ENCODE results near the gene UCHL1. TPM values are rescaled to one million over a fixed set of nuclear protein-coding genes. Genes with fewer than 3 reads are reported as not detected.

The UCHL1 gene
- total and polyA plus RNA-seq, 10 of the 15 experiments (the other 5 are each of a cell fraction or from before 2014, with no cell fraction given): 0.29 to 178 (median 125) TPM

DNA sequence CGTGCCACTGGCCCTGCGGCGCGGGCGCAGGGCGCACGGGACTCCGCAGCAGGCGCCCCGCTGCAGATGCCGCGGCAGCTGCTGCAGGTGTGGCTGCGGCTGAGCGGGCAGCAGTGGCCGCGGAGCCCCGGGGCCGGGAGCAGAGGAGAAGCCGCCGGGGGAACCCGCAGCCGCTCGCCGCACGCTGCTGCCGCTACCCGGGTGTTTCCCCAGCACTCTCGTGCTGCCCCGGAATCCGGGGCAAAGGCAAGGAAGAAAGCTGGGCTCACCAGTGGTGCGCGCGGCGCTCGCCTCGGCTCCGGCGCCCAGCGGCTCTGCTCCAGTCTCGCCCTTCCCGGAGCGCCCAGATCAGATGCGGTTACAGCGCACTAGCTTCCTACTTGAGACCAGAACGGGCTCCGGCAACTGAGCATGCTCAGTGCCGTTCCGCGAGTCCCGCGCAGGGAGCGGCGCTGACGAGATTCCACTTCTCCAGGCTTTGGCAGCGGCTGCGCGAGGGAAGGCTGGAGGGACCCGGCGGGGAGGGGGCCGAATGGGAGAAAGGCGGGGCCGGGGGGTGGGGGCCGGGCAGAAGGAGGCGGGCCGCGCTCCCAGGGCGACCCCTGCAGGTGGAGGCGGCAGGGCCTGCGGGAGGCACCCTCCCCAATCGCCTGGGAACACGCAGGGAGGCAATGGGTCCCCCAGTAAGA lies 42.4 kb upstream of the UCHL1 start, which contains the start of gene APBB2 (continued):
- no peak for TF ChIP-seq ZBED1 (IDR thresholded peaks at IDR 0.05; ENCODE audit: borderline replicate concordance)
- TF ChIP-seq NBN (IDR thresholded peaks at IDR 0.05): no peak
- no peak for TF ChIP-seq USF2 (IDR thresholded peaks at IDR 0.05; ENCODE audit: borderline replicate concordance, low read depth, low read length)
- TF ChIP-seq, protein P1, sequence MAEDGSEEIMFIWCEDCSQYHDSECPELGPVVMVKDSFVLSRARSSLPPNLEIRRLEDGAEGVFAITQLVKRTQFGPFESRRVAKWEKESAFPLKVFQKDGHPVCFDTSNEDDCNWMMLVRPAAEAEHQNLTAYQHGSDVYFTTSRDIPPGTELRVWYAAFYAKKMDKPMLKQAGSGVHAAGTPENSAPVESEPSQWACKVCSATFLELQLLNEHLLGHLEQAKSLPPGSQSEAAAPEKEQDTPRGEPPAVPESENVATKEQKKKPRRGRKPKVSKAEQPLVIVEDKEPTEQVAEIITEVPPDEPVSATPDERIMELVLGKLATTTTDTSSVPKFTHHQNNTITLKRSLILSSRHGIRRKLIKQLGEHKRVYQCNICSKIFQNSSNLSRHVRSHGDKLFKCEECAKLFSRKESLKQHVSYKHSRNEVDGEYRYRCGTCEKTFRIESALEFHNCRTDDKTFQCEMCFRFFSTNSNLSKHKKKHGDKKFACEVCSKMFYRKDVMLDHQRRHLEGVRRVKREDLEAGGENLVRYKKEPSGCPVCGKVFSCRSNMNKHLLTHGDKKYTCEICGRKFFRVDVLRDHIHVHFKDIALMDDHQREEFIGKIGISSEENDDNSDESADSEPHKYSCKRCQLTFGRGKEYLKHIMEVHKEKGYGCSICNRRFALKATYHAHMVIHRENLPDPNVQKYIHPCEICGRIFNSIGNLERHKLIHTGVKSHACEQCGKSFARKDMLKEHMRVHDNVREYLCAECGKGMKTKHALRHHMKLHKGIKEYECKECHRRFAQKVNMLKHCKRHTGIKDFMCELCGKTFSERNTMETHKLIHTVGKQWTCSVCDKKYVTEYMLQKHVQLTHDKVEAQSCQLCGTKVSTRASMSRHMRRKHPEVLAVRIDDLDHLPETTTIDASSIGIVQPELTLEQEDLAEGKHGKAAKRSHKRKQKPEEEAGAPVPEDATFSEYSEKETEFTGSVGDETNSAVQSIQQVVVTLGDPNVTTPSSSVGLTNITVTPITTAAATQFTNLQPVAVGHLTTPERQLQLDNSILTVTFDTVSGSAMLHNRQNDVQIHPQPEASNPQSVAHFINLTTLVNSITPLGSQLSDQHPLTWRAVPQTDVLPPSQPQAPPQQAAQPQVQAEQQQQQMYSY (CRISPR knock-in tag; IDR thresholded peaks at IDR 0.05): no peak
- TF ChIP-seq SMARCA5 (IDR thresholded peaks at IDR 0.05): no peak
- TF ChIP-seq EP300 (IDR thresholded peaks at IDR 0.05; ENCODE audit: borderline replicate concordance in 1 of 2, control insufficient read depth in 1 of 2, low read depth in 2 of 2, low read length in 2 of 2): no peak
- no peak for TF ChIP-seq MYC (IDR thresholded peaks at IDR 0.05; ENCODE audit: insufficient read depth, insufficient read length, insufficient replicate concordance, low read length, severe bottlenecking)
- no peak for TF ChIP-seq KDM1A (IDR thresholded peaks at IDR 0.05; ENCODE audit: borderline replicate concordance)
- no peak for TF ChIP-seq HDAC2 (IDR thresholded peaks at IDR 0.05)
- TF ChIP-seq, protein P2, sequence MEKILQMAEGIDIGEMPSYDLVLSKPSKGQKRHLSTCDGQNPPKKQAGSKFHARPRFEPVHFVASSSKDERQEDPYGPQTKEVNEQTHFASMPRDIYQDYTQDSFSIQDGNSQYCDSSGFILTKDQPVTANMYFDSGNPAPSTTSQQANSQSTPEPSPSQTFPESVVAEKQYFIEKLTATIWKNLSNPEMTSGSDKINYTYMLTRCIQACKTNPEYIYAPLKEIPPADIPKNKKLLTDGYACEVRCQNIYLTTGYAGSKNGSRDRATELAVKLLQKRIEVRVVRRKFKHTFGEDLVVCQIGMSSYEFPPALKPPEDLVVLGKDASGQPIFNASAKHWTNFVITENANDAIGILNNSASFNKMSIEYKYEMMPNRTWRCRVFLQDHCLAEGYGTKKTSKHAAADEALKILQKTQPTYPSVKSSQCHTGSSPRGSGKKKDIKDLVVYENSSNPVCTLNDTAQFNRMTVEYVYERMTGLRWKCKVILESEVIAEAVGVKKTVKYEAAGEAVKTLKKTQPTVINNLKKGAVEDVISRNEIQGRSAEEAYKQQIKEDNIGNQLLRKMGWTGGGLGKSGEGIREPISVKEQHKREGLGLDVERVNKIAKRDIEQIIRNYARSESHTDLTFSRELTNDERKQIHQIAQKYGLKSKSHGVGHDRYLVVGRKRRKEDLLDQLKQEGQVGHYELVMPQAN (conservative IDR thresholded peaks at IDR 0.05): peak; percentile 32; the same call in 1 of the 2 replicates
- no peak for TF ChIP-seq JUNB (IDR thresholded peaks at IDR 0.05)
- no peak for TF ChIP-seq ZNF274 (IDR thresholded peaks at IDR 0.05; ENCODE audit: insufficient read depth, insufficient read length)
- TF ChIP-seq, protein P3, sequence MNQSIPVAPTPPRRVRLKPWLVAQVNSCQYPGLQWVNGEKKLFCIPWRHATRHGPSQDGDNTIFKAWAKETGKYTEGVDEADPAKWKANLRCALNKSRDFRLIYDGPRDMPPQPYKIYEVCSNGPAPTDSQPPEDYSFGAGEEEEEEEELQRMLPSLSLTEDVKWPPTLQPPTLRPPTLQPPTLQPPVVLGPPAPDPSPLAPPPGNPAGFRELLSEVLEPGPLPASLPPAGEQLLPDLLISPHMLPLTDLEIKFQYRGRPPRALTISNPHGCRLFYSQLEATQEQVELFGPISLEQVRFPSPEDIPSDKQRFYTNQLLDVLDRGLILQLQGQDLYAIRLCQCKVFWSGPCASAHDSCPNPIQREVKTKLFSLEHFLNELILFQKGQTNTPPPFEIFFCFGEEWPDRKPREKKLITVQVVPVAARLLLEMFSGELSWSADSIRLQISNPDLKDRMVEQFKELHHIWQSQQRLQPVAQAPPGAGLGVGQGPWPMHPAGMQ (IDR thresholded peaks at IDR 0.05; ENCODE audit: borderline replicate concordance): no peak
- no peak for TF ChIP-seq MXI1 (IDR thresholded peaks at IDR 0.05; ENCODE audit: low read depth, low read length)
- no peak for TF ChIP-seq MEF2B (IDR thresholded peaks at IDR 0.05; ENCODE audit: partially characterized antibody, poor library complexity, severe bottlenecking)
- TF ChIP-seq RAD21 (IDR thresholded peaks at IDR 0.05; ENCODE audit: insufficient read depth, low read depth, low read length): peak; percentile 65
- TF ChIP-seq ZNF207 (IDR thresholded peaks at IDR 0.05; ENCODE audit: borderline replicate concordance): no peak
- no peak for TF ChIP-seq MTA3 (IDR thresholded peaks at IDR 0.05; ENCODE audit: borderline replicate concordance, low read length)
- TF ChIP-seq SPI1 (IDR thresholded peaks at IDR 0.05; ENCODE audit: borderline replicate concordance, insufficient read depth, low read depth, low read length): no peak
- TF ChIP-seq MEF2A (IDR thresholded peaks at IDR 0.05; ENCODE audit: insufficient read depth, low read depth, low read length): no peak
- no peak for TF ChIP-seq ATF2 (IDR thresholded peaks at IDR 0.05; ENCODE audit: low read length)

Data from GM12878 (cell line).